ENCODE results near the gene SH2D3A. TPM values are rescaled to one million over a fixed set of nuclear protein-coding genes. Genes with fewer than 3 reads are reported as not detected.

Gene SH2D3A
- total and polyA plus RNA-seq, 2 of the 8 experiments (the other 6 are each of a cell fraction or from before 2014, with no cell fraction given) = 14.5 to 22.1 TPM

- no peak for TF ChIP-seq CHD7 (IDR thresholded peaks at IDR 0.05; ENCODE audit: insufficient replicate concordance, low read length)
- TF ChIP-seq RXRA (IDR thresholded peaks at IDR 0.05; ENCODE audit: insufficient read depth, low read depth, low read length) = no peak
- no peak for TF ChIP-seq CTBP2 (IDR thresholded peaks at IDR 0.05; ENCODE audit: borderline replicate concordance, insufficient read depth, insufficient read length, low read length)
- no peak for TF ChIP-seq RFX5 (IDR thresholded peaks at IDR 0.05; ENCODE audit: borderline replicate concordance, low read depth, low read length)
- TF ChIP-seq CREB1 (IDR thresholded peaks at IDR 0.05) = no peak
Observed at GRCh38 chr19:6705931-6706632, 61.2 kb downstream of the SH2D3A start (continued).

Measured in H1 (cell line).